HepG2 (cell line): ENCODE measurements around the gene ATP8A2. TPM values are rescaled to one million over a fixed set of nuclear protein-coding genes. Genes with fewer than 3 reads are reported as not detected.

Experiments used
- ATAC-seq: fragments of 200-7000 bp; cut with Tn5 transposase; 3 replicates; pipeline ENCODE4 v1.9.1; 2020; ENCODE audit warnings: mild to moderate bottlenecking, moderate library complexity
- BruUV-seq: library from RNA; stranded (reverse); fragments of 400-500 nt; replicated peaks from 2 replicates; lab custom pipeline; 2021; lab: Mats Ljungman, UMichigan
- CTCF ChIA-PET: fragments of 300-600 bp; formaldehyde crosslinking; extraction: SDS; loops from one replicate; lab custom pipeline; 2021; ENCODE audit warnings: low total read pairs, inconsistent platforms, low intra/inter-chr PET ratio; lab: Yijun Ruan, JAX
- POLR2A ChIA-PET: fragments of 350-600 bp; sonication (Branson Sonifier 250); formaldehyde crosslinking; loops from one replicate; lab custom pipeline; 2020; ENCODE audit warnings: antibody characterized with exemption, inconsistent platforms; lab: Yijun Ruan, JAX
- DNase-seq: peaks from one replicate; pipeline ENCODE4 v3.0.0-alpha.2; 2015; ENCODE audit warnings: low spot score
- FAIRE-seq: peaks from 3 replicates; lab custom pipeline; 2011; peaks lifted over from hg19 to GRCh38; lab: Jason Lieb, UNC
- H2AFZ ChIP-seq: one replicate; pipeline ENCODE4 v1.6.1; 2011; ENCODE audit warnings: low read length, inconsistent platforms
- H3K27ac ChIP-seq: fragments of 300-600 bp; 3 replicates; pipeline ENCODE4 v1.8.0; 2011; ENCODE audit warnings: mixed run types, mild to moderate bottlenecking, mixed read lengths, low read length, inconsistent platforms; ENCODE audit not compliant: insufficient read depth; ENCODE audit errors: extremely low read length
- H3K27me3 ChIP-seq, 2 experiments: fragments of 200-600 bp in 1 of 2; 2 replicates in 1 of 2; 3 replicates in 1 of 2; pipeline versions ENCODE4 v1.6.0 to v1.8.0; 2011; ENCODE audit warnings: low read length in 2 of 2, mild to moderate bottlenecking in 2 of 2, moderate library complexity in 2 of 2, inconsistent platforms in 1 of 2; ENCODE audit not compliant: insufficient read depth in 2 of 2, control insufficient read depth in 1 of 2
- H3K36me3 ChIP-seq, 2 experiments: fragments of 200-600 bp in 1 of 2; replicated peaks in 1 of 2; 2 replicates in 1 of 2; 3 replicates in 1 of 2; pipeline versions ENCODE4 v1.5.1 to v1.8.0; 2011; ENCODE audit warnings: low read length in 2 of 2, inconsistent platforms in 1 of 2; ENCODE audit not compliant: insufficient read depth in 2 of 2, control insufficient read depth in 1 of 2
- H3K4me1 ChIP-seq: 2 replicates; pipeline ENCODE4 v1.5.1; 2012; ENCODE audit warnings: low read length, inconsistent platforms; ENCODE audit not compliant: insufficient read depth
- H3K4me2 ChIP-seq: 2 replicates; pipeline ENCODE4 v1.6.0; 2011; ENCODE audit warnings: low read depth, low read length, inconsistent platforms
- H3K4me3 ChIP-seq, 3 experiments: fragments of 200-600 bp in 1 of 3; sonication (generic), shearing (Covaris generic) in 1 of 3; replicated peaks in 1 of 3; 2 replicates each; pipeline ENCODE4 v1.5.1; 2011 to 2016; ENCODE audit warnings: low read length in 3 of 3, inconsistent platforms in 2 of 3, low read depth in 2 of 3, mild to moderate bottlenecking in 2 of 3, control low read depth in 1 of 3, mixed read lengths in 1 of 3; ENCODE audit not compliant: insufficient read depth in 1 of 3
- H3K79me2 ChIP-seq: one replicate; pipeline ENCODE4 v1.6.1; 2011; ENCODE audit warnings: low read length, inconsistent platforms; ENCODE audit not compliant: insufficient read depth
- H3K9ac ChIP-seq: 2 replicates; pipeline ENCODE4 v1.6.0; 2011; ENCODE audit warnings: mild to moderate bottlenecking, low read depth, low read length, inconsistent platforms; ENCODE audit not compliant: insufficient read depth
- H3K9me3 ChIP-seq: 2 replicates; pipeline ENCODE4 v1.5.1; 2012; ENCODE audit warnings: mild to moderate bottlenecking, low read length
- H4K20me1 ChIP-seq: 2 replicates; pipeline ENCODE4 v1.6.0; 2011; ENCODE audit warnings: inconsistent platforms, mild to moderate bottlenecking, low read length, moderate library complexity; ENCODE audit not compliant: insufficient read depth
- PHF21A ChIP-seq: sonication (generic); formaldehyde crosslinking; IDR thresholded peaks from 2 replicates; pipeline ENCODE4 v1.5.0; 2020; ENCODE audit warnings: mild to moderate bottlenecking, missing genetic modification reagents
- SPEN ChIP-seq: sonication (generic); formaldehyde crosslinking; IDR thresholded peaks from 2 replicates; pipeline ENCODE4 v1.5.1; 2020; ENCODE audit warnings: low read depth, mild to moderate bottlenecking, missing genetic modification reagents
- YEATS4 ChIP-seq: sonication (generic); formaldehyde crosslinking; IDR thresholded peaks from 2 replicates; pipeline ENCODE4 v1.4.0; 2020; ENCODE audit warnings: missing genetic modification reagents, borderline replicate concordance
- ZNF263 ChIP-seq: sonication (generic); formaldehyde crosslinking; IDR thresholded peaks from 2 replicates; pipeline ENCODE4 v1.4.0; 2020; ENCODE audit warnings: missing genetic modification reagents
- ZXDC ChIP-seq: sonication (generic); formaldehyde crosslinking; IDR thresholded peaks from 2 replicates; pipeline ENCODE4 v1.5.0; 2020; ENCODE audit warnings: mild to moderate bottlenecking, missing genetic modification reagents
- WGBS: methylation state at CpG from one replicate; pipeline ENCODE4 v1.1.6; 2017; ENCODE audit warnings: low lambda C conversion rate; 5-methylcytosine and 5-hydroxymethylcytosine counted together
- in situ Hi-C: cut with HindIII; loops from 2 replicates; pipeline ENCODE4 v1.10.0; 2017; ENCODE audit warnings: low pct_unique_long_range_greater_than_20kb; ENCODE audit not compliant: extremely low pct_ligation_motif_present
- intact Hi-C: fragments of 100-400 bp; cut with micrococcal nuclease; formaldehyde crosslinking; loops from one replicate; pipeline ENCODE4 v1.10.0; 2022; ENCODE audit not compliant: unreplicated experiment
- polyA plus RNA-seq, 8 experiments: library from polyadenylated mRNA; depleted of rRNA in 3 of 8; stranded (reverse) in 7 of 8; unstranded in 1 of 8; fragments of >200 nt; fragmentation: Illumina TruSeq in 4 of 8; extraction: Trizol in 4 of 8; gene quantifications; 2 replicates each; pipeline versions ENCODE4 v1.2.1 to v1.2.3, GENCODE V29; 2011 to 2016; ENCODE audit warnings: low read depth in 4 of 8, missing spikeins in 1 of 8, mixed read lengths in 1 of 8; ENCODE audit not compliant: insufficient read depth in 1 of 8
- total RNA-seq, 5 experiments: library from RNA; depleted of rRNA; stranded (reverse); fragments of >200 nt; fragmentation: Illumina TruSeq; extraction: Trizol; gene quantifications; 2 replicates each; pipeline ENCODE4 v1.2.3, GENCODE V29; 2016; ENCODE audit warnings: low read depth in 1 of 5
- TF ChIP-seq, protein P1 (sequence below): sonication (generic); formaldehyde crosslinking; IDR thresholded peaks from one replicate; pipeline ENCODE4 v1.5.1; 2020; ENCODE audit warnings: mild to moderate bottlenecking, missing genetic modification reagents; ENCODE audit errors: not compliant biosample characterization
- TF ChIP-seq, protein P2 (sequence below): sonication (generic); formaldehyde crosslinking; IDR thresholded peaks from 2 replicates; pipeline ENCODE4 v1.4.0; 2020; ENCODE audit warnings: mild to moderate bottlenecking, low read depth, missing genetic modification reagents

ATP8A2 gene
- total and polyA plus RNA-seq, 2 of the 13 experiments (the other 11 are each of a cell fraction or from before 2014, with no cell fraction given) = 0.09 TPM; not detected in 1

DNA sequence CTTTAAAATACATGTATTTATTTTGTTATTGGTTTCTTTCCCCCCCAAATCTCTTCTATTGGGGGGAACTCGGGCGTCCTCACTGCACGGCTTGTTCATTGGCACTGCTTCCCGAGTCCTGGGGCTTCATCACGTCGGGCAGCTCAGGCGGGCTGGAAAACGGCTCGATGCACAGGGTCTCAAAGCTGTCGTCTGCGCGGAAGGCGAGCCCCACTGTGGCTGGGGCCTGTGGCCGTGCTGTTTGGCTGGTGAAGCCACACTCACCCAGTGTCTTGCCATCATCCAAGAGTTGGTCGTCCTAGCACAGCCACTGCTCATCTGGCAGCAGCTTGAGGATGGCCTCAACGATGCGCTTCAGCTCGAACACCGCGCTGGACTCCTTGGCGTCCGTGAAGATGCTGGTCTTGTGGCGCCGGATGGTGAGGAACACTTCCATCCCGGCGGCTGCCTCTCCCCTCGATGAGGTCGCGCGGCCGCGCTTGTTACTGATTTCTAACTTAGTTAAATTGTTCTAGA is 6.0 kb upstream of the ATP8A2 start:
- no peak overlapping the region for H3K9ac ChIP-seq
- no peak overlapping the region for H3K4me3 ChIP-seq
- POLR2A ChIA-PET = no interaction called here
- no peak for DNase-seq
- H2AFZ ChIP-seq = no peak overlapping the region
- no peak overlapping the region for H3K27ac ChIP-seq
- H3K79me2 ChIP-seq = no peaks in the 10 kb centered on the region
- BruUV-seq = no TSS peak
- no peaks in the 10 kb centered on the region for H3K36me3 ChIP-seq
- H3K27me3 ChIP-seq = peaks cover 3 to 15% of the 10 kb centered on the region in 2 experiments; a peak in 4 of 5 replicates
- ATAC-seq = no peak
- in situ Hi-C loops = no loop called here
- CTCF ChIA-PET = no interaction called here
- 63% methylated on average over 31 of the region's 32 CpGs for WGBS
- no peaks in the 10 kb centered on the region for H3K9me3 ChIP-seq
- no peaks in the 10 kb centered on the region for H4K20me1 ChIP-seq
- TF ChIP-seq PHF21A (no peak), ZNF263 (CRISPR knock-in tag) (no peak), SPEN (CRISPR knock-in tag) (no peak), YEATS4 (CRISPR knock-in tag) (no peak), ZXDC (CRISPR knock-in tag) (no peak)
- TF ChIP-seq, protein P1, sequence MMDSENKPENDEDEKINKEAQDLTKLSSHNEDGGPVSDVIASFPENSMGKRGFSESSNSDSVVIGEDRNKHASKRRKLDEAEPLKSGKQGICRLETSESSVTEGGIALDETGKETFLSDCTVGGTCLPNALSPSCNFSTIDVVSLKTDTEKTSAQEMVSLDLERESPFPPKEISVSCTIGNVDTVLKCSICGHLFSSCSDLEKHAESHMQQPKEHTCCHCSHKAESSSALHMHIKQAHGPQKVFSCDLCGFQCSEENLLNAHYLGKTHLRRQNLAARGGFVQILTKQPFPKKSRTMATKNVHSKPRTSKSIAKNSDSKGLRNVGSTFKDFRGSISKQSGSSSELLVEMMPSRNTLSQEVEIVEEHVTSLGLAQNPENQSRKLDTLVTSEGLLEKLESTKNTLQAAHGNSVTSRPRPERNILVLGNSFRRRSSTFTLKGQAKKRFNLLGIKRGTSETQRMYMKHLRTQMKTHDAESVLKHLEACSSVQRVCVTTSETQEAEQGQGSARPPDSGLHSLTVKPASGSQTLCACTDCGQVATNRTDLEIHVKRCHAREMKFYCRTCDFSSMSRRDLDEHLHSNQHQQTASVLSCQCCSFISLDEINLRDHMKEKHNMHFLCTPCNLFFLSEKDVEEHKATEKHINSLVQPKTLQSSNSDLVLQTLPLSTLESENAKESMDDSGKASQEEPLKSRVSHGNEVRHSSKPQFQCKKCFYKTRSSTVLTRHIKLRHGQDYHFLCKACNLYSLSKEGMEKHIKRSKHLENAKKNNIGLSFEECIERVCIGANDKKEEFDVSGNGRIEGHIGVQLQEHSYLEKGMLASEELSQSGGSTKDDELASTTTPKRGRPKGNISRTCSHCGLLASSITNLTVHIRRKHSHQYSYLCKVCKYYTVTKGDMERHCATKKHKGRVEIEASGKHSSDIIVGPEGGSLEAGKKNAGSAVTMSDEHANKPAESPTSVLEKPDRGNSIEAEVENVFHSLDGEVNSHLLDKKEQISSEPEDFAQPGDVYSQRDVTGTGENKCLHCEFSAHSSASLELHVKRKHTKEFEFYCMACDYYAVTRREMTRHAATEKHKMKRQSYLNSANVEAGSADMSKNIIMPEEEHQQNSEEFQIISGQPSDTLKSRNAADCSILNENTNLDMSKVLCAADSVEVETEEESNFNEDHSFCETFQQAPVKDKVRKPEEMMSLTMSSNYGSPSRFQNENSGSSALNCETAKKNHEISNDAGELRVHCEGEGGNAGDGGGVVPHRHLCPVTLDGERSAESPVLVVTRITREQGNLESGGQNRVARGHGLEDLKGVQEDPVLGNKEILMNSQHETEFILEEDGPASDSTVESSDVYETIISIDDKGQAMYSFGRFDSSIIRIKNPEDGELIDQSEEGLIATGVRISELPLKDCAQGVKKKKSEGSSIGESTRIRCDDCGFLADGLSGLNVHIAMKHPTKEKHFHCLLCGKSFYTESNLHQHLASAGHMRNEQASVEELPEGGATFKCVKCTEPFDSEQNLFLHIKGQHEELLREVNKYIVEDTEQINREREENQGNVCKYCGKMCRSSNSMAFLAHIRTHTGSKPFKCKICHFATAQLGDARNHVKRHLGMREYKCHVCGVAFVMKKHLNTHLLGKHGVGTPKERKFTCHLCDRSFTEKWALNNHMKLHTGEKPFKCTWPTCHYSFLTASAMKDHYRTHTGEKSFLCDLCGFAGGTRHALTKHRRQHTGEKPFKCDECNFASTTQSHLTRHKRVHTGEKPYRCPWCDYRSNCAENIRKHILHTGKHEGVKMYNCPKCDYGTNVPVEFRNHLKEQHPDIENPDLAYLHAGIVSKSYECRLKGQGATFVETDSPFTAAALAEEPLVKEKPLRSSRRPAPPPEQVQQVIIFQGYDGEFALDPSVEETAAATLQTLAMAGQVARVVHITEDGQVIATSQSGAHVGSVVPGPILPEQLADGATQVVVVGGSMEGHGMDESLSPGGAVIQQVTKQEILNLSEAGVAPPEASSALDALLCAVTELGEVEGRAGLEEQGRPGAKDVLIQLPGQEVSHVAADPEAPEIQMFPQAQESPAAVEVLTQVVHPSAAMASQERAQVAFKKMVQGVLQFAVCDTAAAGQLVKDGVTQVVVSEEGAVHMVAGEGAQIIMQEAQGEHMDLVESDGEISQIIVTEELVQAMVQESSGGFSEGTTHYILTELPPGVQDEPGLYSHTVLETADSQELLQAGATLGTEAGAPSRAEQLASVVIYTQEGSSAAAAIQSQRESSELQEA (CRISPR knock-in tag) = no peak
- TF ChIP-seq, protein P2, sequence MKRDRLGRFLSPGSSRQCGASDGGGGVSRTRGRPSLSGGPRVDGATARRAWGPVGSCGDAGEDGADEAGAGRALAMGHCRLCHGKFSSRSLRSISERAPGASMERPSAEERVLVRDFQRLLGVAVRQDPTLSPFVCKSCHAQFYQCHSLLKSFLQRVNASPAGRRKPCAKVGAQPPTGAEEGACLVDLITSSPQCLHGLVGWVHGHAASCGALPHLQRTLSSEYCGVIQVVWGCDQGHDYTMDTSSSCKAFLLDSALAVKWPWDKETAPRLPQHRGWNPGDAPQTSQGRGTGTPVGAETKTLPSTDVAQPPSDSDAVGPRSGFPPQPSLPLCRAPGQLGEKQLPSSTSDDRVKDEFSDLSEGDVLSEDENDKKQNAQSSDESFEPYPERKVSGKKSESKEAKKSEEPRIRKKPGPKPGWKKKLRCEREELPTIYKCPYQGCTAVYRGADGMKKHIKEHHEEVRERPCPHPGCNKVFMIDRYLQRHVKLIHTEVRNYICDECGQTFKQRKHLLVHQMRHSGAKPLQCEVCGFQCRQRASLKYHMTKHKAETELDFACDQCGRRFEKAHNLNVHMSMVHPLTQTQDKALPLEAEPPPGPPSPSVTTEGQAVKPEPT (CRISPR knock-in tag) = no peak
- intact Hi-C loops = no loop called here
- H3K4me2 ChIP-seq = no peak overlapping the region
- no peaks in the 10 kb centered on the region for H3K4me1 ChIP-seq
- no peak for FAIRE-seq
